Right renal cortex interstitium (tissue), 3 donors: ENCODE results near the gene CLNK. TPM values are rescaled to one million over a fixed set of nuclear protein-coding genes. Genes with fewer than 3 reads are reported as not detected.

ENCODE experiments used
- DNase-seq, 3 donors: peaks; one replicate each; pipeline ENCODE4 v3.0.0-alpha.2; 2013; ENCODE audit warnings: low read depth in 3 of 3, low spot score in 2 of 3
- polyA plus RNA-seq, 3 donors: library from polyadenylated mRNA; unstranded; fragments of 120-200 nt; gene quantifications; one replicate each; pipeline ENCODE4 v1.2.1, GENCODE V29; 2013; ENCODE audit not compliant: insufficient read length in 3 of 3

Gene CLNK, protein sequence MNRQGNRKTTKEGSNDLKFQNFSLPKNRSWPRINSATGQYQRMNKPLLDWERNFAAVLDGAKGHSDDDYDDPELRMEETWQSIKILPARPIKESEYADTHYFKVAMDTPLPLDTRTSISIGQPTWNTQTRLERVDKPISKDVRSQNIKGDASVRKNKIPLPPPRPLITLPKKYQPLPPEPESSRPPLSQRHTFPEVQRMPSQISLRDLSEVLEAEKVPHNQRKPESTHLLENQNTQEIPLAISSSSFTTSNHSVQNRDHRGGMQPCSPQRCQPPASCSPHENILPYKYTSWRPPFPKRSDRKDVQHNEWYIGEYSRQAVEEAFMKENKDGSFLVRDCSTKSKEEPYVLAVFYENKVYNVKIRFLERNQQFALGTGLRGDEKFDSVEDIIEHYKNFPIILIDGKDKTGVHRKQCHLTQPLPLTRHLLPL
- polyA plus RNA-seq = 1 to 10 TPM in 2 of 3 donors, under 1 TPM in 1; 0.44 to 1.1 (median 1.1) TPM

DNA sequence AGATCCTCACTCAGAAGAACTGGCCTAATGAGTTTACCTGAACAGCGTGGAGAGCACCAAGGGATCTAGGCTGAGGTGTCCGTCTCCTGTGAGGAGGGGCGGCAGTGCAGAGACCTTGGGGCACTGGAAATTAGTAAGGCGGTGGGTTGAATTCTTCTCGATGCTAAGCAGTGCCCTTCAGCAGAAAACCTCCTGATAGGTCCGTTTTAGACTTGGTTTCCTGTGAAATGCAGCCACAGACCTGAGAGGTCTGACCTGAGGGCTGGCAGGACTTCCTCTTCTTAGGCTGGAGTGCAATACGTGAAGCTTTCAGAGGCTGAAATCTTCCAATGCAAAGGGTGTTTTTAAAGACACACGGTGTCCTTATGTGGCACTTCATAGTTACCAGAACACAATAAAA, at the start of gene CLNK:
Gene CLNK, minus strand, starts transcription at position 138 of the 400 bp plus-strand sequence. CDS start 16,899 bp downstream, outside the sequence.
- no peak for DNase-seq

DNA sequence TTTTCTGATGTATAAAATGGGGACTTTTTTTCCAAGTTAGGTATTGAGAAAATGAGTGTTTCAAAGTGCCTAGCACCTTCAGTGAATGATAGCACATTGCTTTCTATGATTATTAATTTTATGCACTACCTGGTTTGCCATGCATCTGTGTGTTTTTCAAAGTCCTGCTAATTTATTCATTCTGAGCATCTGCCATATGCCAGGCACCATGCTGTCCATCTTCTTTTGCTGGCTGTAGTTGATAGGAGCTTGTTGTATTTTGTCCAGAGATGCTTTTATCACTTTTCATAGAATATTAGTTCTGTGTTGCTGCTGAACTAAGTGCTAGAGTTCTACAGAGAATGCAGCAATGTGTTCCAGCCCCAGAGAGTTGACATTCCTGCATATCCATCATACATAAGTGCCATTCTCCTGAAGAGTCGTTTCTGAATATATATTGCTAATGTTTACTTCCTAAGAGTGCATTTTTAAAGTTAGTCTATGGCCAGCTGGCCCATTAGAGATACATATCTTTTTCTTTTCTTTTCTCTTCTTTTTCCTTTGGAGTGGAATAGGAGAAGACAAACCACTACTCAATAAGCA, 49.0 kb upstream of the CLNK start:
- DNase-seq = no peak

DNA sequence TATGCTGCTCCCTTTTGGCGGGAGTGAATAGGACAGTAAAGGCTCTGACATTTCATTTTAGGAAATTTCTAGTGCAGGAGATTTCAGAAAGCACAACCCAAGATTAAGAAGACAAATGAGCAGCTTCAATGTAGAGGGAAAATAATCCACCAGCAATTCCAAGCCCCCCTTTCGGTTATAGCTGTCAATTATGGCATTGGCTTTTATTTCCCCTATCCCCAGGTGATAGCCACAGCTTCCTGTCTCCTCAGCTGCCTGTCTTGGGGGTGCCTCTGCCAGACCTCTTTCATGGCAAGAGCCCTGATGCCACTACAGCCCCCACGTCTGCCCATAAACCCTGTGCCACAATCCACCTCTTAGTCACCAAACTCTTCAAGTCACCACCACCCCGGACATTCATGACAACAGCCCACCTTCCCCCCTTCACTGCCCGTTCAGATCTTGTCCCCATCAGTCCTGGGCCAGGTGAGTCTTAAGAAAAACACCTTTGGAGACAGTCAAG, 48.4 kb upstream of the CLNK start:
- no peak for DNase-seq

DNA sequence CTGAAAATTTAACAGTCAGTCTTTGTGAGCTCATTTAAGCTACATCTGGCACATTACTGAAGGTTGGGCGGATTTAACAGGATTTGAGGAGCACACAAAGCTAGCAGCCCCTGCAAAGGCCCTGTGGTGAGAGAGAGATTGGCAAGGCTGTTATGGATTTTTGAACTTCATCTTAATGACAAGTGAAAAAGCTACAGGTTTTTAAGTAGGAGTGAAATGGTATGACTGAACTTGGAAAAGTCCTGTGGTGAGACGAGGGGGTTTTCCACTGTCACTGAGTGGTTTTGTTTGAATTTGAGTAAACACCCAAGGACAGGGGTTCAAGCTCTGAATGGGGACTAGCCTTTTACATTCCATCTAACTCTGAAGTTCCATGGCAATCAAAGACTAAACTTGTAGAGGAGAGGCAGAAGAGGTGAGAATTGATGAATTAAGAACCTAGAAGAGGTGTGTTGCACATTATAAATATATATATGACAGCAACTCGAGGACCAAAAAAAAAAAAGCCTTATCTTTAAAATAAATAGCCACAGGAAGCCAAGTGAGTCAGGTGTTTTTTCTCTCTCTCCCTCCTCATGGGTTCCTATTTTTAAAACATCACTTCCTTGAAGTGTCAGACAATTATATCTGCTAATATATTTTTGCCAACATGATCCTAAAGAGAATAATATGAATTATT, 47.8 kb upstream of the CLNK start:
- DNase-seq = no peak

DNA sequence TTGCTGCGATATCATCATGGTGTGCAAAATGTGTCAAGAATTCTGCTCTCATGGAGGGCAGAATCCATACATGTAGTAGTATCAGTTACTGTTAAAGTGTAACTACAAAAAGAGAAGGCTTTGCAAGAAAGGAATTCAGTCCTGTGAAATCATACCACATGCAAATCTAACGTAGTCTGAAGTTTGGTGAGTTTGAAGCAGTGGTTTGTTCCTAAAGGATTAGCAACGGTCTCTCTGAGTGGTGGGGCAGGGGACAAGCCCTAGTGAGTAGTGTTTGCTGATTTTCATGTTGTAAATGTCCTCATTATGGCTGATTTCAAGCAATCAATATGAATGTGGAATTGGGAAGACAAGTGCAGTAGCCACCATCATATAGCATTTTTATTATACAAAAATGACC, 47.1 kb upstream of the CLNK start:
- no peak for DNase-seq

DNA sequence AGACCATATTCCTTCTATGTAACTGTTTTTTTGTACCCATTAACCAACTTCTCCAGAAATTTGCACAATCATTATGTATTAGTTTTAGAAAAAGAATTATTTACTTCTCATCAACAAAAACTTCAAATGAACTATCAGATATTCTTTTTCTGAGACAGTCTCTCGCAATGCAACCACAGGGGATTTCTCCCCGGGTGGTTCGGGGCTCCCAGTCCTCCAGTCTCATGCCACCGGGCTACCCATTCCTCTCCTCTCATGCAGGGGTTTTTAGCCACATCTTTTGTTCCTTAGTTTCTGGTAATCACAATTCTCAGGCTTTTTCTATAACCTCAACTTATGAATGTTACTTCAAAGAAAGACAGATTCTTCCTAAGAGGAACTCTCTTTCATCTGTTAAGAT, 46.6 kb upstream of the CLNK start:
- no peak for DNase-seq

DNA sequence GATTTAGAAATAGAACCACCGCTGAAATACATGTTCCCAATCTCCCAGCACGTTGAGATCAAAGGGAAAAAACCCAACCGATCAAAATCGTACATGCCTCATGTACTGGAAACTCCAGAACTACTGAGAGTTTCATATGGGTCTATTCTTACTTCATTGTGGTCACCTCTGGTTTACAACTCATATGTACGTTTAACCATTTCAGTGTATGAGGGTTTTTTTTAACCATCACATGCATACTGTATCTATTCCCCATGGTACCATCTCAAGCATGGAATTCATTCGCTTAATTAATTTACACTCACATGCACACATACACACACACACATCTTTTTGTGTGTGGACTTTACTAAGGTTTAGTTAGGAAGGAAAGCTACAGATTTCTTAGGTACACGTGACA, 46.0 kb upstream of the CLNK start:
- no peak for DNase-seq

DNA sequence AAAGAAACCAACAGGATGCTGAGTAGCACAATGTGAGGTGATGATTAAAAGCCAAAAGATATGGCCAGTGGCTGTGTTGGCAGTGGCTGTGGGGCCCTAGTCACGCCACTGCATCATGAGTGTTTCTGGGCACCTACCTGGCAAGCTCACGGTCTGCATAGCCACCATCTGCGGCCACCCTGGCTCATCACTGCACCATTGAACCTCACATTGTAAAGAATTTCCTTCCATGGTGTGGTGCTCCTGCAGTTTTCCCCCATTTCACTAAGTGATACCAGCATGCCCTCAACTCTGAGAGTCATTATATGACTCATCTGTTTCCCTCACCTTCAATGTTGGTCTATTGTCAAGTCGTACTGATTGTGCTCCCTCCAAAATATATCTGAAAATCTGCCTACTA, 45.5 kb upstream of the CLNK start:
- DNase-seq = no peak

DNA sequence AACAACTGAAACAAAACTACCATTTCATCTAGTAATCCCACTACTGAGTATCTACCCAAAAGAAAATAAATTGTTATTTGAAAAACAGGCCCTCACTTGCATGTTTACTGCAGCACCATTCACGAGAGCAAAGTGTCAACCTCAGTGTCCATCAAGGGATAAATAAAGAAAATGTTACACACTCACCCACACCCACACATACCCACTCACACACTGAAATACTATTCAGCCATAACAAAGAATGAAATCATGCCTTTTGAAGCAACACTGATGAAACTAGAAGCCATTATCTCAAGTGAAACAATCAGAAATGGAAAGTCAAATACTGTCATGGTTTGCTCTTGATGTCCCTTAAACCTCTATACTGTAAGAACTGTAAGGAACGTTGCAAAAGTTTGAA, 44.8 kb upstream of the CLNK start:
- no peak for DNase-seq

DNA sequence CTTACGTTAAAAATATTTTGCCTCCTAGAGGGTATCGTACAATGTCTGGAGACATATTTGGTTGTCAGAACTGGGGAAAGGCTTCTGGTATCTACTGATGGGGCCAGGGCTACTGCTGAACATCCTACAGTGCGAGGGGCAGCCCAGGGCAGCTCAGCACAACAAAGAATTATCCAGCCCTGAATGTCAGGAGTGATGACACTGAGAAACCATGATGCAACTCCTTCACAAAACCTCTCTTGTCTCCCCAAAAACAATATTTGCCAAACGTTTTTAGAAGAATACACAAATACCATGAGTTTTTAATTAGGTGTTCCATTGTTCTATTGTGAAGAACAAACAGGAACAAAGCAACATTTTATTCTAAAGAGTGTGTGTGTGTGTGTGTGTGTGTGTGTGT, 43.4 kb upstream of the CLNK start:
- no peak for DNase-seq

DNA sequence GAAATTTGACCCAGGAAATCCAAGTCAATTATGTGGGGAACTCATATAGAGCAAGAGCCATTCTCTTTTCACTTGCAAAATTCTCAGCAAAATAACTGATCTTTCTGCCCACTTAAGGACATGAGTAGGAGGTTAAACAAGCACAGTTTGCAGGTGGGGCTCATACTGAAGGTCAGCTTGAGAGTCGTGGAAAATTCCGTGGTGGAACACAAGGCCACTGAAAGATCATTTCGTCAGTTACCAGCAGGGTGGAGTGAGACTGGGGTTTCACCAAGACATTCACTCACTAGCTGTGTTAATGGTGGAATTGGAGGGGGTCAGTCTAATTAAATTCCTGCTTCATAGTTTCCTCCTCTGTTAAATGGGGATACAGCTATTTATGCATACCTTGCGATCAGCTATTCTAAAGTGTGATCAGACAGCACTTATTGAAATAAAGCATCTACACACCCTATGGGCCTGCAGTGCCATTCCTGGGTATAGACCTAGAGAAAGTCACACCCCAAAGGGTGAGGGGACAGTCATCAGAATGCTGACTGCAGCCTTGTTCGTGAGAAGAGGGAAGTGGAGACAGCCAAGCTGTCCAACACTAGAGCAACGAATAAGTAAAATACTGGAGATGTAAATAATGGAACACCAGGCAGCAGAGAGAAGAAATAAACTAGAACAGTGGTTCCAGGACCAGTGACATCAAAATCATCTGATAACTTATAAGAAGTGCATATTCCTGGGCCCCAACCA, 42.7 kb upstream of the CLNK start:
- no peak for DNase-seq

DNA sequence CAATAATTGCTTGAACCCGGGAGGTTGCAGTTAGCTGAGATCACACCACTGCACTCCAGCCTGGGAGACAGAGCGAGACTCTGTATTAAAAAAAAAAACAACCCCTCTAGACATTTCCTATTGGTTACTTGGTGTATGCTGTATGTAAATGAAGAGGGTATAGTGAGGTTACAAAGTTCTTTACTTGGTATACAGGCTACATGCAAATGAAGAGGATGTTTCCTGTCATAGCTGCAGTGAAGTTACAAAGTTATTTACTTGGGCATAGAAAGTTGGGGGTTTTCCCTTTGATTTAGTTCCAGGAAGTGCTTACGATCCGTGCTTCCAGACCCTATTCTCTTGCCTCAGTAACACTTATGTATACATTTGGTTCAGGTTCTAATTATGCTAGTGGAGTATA, 38.4 kb upstream of the CLNK start:
- DNase-seq = no peak

DNA sequence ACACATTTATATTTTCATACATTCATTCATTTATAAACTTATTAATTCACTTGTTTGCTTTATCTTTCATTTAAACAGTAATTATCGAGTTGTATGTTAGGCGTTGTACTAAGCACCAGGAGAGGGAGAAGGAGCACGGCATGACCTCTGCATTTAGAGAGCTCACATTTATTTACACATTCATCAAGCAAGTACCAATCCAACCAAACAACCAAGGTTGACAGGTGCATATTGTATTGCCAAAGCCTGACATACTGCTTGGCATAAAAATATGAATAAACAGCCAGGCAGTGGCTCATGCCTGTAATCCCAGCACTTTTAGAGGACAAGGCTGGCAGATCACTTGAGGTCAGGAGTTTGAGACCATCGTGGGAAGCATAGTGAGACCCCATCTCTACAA, 37.0 kb upstream of the CLNK start:
- no peak for DNase-seq

DNA sequence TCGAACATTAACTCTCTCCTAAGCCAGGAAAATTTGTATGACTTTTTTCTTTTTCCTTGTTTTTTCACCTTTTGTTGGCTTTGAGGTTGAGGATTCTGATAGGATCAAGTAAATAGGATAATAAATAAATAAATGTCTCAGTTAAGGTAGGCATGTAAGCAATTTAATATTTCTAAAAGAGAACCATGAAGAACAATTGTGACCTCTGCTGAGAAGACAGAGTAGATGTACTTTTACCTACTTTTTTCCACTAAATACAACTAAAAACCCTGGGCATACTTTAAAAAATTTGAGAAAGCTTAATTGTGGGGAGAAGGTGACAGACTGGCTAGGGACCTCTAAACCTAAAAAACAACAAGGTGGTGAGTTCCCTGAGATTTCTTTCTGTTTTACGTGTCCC, 31.6 kb upstream of the CLNK start:
- DNase-seq = no peak

DNA sequence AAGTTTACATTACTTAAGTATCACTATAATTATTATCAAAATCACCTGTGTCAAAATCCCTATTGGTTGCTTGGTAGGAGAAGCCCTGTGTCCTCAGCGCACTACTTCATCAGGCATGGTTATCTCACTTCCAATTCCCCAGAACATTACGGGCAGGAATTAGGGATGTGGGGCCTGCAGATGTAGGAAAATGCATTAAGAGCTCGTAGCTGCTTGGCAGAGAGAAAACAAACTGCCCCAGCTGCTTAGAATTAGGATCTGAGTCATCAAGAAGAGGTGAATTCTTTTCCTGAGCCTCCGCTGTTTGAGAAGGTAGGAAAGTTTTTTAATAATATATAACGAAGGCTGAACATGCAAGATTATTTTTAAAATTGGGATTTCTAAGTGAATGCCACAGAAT, 31.1 kb upstream of the CLNK start:
- DNase-seq = no peak

DNA sequence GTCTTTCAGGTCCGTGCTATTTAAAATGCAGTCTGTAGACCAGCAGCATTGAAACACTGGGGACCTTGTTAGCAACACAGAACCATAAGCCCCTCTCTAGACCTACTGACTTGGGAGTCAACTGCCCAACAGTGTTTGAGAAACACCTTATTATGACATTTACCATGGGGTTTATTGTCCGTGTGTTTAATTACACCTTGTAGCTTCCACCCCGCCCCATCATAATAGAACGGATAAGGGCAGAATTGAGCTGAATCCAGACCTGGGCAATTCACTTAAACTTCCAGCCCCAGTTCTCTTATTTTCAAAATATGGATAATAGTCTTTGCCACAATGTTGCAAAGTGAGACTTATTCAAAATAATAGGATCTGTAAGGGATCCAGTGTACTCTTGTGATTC, 30.6 kb upstream of the CLNK start:
- DNase-seq = no peak

DNA sequence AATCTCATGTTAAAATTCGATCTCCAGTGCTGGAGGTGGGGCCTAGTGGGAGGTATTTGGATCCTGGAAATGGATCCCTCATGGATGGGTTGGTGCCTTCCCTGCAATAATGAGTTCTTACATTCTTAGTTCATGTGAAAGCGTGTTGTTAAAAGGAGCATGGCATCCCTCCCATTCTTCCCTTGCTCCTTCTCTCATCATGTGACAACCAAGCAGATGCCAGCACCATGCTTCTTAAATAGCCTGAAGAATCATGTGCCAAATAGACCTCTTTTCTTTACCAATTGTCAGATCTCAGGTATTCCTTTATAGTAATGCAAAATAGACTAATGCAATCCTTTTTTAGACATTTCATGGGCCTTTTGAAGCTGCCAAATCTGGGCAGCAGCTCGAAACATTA, 29.0 kb upstream of the CLNK start:
- DNase-seq = no peak

DNA sequence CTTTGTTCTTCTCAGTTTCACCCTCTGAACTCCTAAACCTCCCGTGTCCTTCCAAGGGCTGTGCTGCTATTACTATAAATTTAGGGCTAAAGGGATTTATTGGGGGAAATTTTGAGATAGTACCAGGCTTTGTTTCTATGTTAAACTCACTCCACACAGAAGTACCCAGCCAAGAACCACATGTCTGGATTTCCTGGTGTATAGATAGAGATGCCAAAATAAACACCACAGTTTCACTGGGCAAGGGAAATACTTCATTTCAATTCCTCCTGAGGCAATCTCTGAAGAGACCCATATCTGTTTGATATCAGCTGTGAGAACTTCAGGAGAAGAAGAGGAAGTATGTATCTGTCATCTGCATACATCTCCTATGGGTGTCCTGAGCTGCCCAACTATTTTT, 21.7 kb upstream of the CLNK start:
- DNase-seq = no peak

DNA sequence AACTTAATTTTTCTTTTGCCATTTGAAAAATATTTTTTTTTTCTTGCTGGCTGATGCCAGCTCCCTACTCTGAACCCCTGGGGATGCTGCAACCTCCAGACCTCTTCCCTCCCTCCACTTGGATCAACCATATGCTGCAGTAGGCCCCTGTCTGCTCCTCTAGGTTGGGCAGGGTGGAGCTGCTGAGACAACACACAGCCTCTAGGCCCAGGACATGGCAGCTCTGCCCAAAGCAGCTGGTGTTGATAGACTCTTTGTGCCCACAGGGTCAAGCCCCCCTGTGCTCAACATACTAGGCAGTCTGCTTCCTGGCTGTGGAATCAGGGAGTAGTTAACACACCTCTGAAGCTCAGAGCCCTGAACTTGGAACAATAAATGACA, 19.9 kb upstream of the CLNK start:
- DNase-seq = no peak

DNA sequence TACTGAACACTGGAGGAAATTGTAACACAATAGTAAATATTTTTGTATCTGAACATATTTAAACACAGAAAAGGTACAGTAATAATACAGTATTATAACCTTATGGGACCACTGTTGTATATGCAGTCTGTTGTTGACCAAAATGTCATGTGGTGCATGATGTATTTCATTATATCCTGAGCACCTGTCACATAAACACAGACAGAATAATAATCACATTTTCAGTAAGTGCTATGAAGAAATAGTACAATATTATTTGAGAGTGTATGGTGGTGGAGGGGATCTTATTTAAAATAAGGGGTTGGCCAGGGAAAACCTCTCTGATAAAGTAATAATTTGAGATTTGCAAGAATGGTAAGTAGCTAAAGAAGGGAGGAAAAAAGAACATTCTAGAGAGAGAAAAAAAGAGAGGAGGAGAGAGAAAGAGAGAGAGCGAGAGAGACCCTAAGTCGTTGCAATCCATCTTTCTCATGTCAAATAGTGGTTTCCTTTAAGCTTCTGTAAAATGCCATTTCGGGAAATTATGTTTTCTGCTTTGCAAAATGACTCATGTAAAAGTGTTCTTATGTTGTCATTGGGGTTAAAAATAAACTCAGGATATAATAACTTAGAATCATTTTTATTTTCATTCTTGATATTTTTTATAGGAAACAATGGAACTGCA, 19.3 kb upstream of the CLNK start:
- DNase-seq = no peak

DNA sequence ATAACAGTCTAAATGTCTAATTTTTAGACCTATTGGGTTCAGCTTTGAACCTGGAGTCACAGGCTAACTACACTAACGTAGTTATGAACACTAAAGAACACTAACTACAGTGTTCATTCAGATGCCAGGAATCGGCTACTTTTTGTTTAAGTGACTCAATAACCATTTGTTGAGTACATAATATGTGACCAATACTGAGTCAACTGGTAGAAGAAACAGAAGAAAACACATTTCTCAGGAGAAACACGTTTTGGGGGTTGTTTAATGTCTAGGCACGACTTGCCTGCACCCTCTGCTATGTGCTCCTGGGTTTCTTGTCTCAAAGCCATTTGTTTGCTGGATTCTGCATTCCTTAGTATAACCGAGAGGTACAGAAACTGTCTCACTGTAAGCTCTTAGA, 18.6 kb upstream of the CLNK start:
- DNase-seq = no peak
